Tibial artery (tissue), 4 donors: ENCODE measurements around the gene MRPS25.

Experiments
- DNase-seq, 2 donors: peaks; one replicate each; pipeline ENCODE4 v3.0.0-alpha.2; 2019
- H3K27ac ChIP-seq, 2 donors: fragments of 200-600 bp; sonication (generic) in 1 of 2; 1 replicate in 1 of 2; 2 replicates in 1 of 2; pipeline ENCODE4 v1.5.1; 2018 to 2019; ENCODE audit warnings: mild to moderate bottlenecking in 1 of 2
- H3K27me3 ChIP-seq, 2 donors: fragments of 200-600 bp; sonication (generic) in 1 of 2; one replicate each; pipeline versions ENCODE4 v1.5.1 to v1.6.0; 2016 to 2019
- H3K36me3 ChIP-seq, 3 donors: fragments of 200-600 bp; sonication (generic) in 2 of 3; one replicate each; pipeline ENCODE4 v1.5.1; 2016 to 2019; ENCODE audit warnings: mild to moderate bottlenecking in 2 of 3
- H3K4me1 ChIP-seq, 4 donors: fragments of 200-600 bp; sonication (generic) in 2 of 4; 1 replicate in 3 of 4; 2 replicates in 1 of 4; pipeline ENCODE4 v1.5.1; 2016 to 2019
- H3K4me3 ChIP-seq, 2 donors: fragments of 200-600 bp; sonication (generic) in 1 of 2; 1 replicate in 1 of 2; 2 replicates in 1 of 2; pipeline ENCODE4 v1.5.1; 2018 to 2019; ENCODE audit warnings: mild to moderate bottlenecking in 2 of 2
- H3K9me3 ChIP-seq, 3 donors: fragments of 200-600 bp; sonication (generic) in 1 of 3; one replicate each; pipeline ENCODE4 v1.5.1; 2016 to 2019
- CTCF ChIP-seq, 2 experiments: fragments of 200-600 bp in 1 of 2; fragments of 450-650 bp in 1 of 2; IDR thresholded peaks; one replicate each; pipeline ENCODE4 v1.5.1; 2017 to 2019; ENCODE audit warnings: antibody characterized with exemption in 2 of 2, mild to moderate bottlenecking in 1 of 2, moderate library complexity in 1 of 2
- intact Hi-C: fragments of 100-400 bp; cut with DNase I; formaldehyde crosslinking; loops from one replicate; pipeline ENCODE4 v1.15.0; 2023; ENCODE audit warnings: low total_unique reads

MRPS25 gene

GRCh38 chr3:15064835-15065549 is at the start of gene MRPS25:
TSS of gene MRPS25 (minus strand) at chr3:15065315. CDS start at chr3:15065194, 121 bp downstream.
- Histone ChIP-seq H3K27me3 (no peaks in the 10 kb centered on the region), H3K4me3 (peak within 1 kb of the TSS; percentile 90 to 99), H3K27ac (peak within 1 kb of the TSS; percentile 81 to 91), H3K4me1 (peaks cover 0 to 19% (median 10%) of the 10 kb centered on the region in 4 donors), H3K36me3 (peaks cover 0 to 8% (median 0%) of the 10 kb centered on the region in 3 donors), H3K9me3 (no peaks in the 10 kb centered on the region)
- no peak for TF ChIP-seq CTCF (IDR thresholded peaks at IDR 0.05)
- intact Hi-C loops: no loop called here
- DNase-seq: peak; percentile 91 to 94

- no peak for DNase-seq
- H3K9me3 ChIP-seq: no peaks in the 10 kb centered on the region
- H3K27me3 ChIP-seq: peaks cover 0 to 7% of the 10 kb centered on the region in 2 donors
- peaks cover 0 to 4% (median 0%) of the 10 kb centered on the region in 4 donors for H3K4me1 ChIP-seq
- intact Hi-C loops: no loop called here
- TF ChIP-seq CTCF (IDR thresholded peaks at IDR 0.05): no peak
- H3K36me3 ChIP-seq: no peaks in the 10 kb centered on the region
- H3K4me3 ChIP-seq: no peak overlapping the region
- no peak overlapping the region for H3K27ac ChIP-seq
Measured at GRCh38 chr3:15113884-15114283, 48.8 kb upstream of the MRPS25 start.

GRCh38 chr3:15113471-15113870 is 48.4 kb upstream of the MRPS25 start:
- Histone ChIP-seq H3K36me3 (no peaks in the 10 kb centered on the region), H3K4me1 (peaks cover 0 to under 1% (median 0%) of the 10 kb centered on the region in 4 donors), H3K27me3 (peaks cover 0 to 3% of the 10 kb centered on the region in 2 donors), H3K4me3 (no peak overlapping the region), H3K27ac (no peak overlapping the region), H3K9me3 (no peaks in the 10 kb centered on the region)
- TF ChIP-seq CTCF (IDR thresholded peaks at IDR 0.05): no peak
- DNase-seq: no peak
- intact Hi-C loops: no loop called here

- DNase-seq: no peak
- Histone ChIP-seq H3K27me3 (peaks cover 0 to 5% of the 10 kb centered on the region in 2 donors), H3K4me3 (no peak overlapping the region)
Measured at GRCh38 chr3:15112011-15112410, 46.9 kb upstream of the MRPS25 start.

GRCh38 chr3:15110206-15110605 is 45.1 kb upstream of the MRPS25 start:
- intact Hi-C loops: no loop called here

More at GRCh38 chr3:15112011-15112410, 46.9 kb upstream of the MRPS25 start:
- no peak overlapping the region for H3K27ac ChIP-seq
- no peak for TF ChIP-seq CTCF (IDR thresholded peaks at IDR 0.05)
- intact Hi-C loops: no loop called here
- H3K4me1 ChIP-seq: peaks cover 0 to 6% (median 4%) of the 10 kb centered on the region in 4 donors
- H3K36me3 ChIP-seq: no peaks in the 10 kb centered on the region
- no peaks in the 10 kb centered on the region for H3K9me3 ChIP-seq

More at GRCh38 chr3:15110206-15110605, 45.1 kb upstream of the MRPS25 start:
- Histone ChIP-seq H3K27ac (no peak overlapping the region), H3K27me3 (peaks cover 0 to 5% of the 10 kb centered on the region in 2 donors), H3K9me3 (no peaks in the 10 kb centered on the region), H3K4me3 (no peak overlapping the region), H3K36me3 (no peaks in the 10 kb centered on the region), H3K4me1 (peaks cover 0 to 6% (median 4%) of the 10 kb centered on the region in 4 donors)
- DNase-seq: no peak
- TF ChIP-seq CTCF (IDR thresholded peaks at IDR 0.05): no peak
